Fibroblast of lung (primary cell): ENCODE measurements around the gene TMEM121B. TPM values are rescaled to one million over a fixed set of nuclear protein-coding genes. Genes with fewer than 3 reads are reported as not detected.

Experiments used
- DNase-seq, 2 donors: peaks; one replicate each; pipeline versions ENCODE4 v3.0.0 to v3.0.0-alpha.2; 2010; ENCODE audit warnings: low read depth in 2 of 2
- H2AFZ ChIP-seq: 2 replicates; pipeline ENCODE4 v1.5.1; 2012; ENCODE audit warnings: low read length, control low read depth, inconsistent platforms
- H3K27ac ChIP-seq: 2 replicates; pipeline ENCODE4 v1.5.1; 2011; ENCODE audit warnings: low read length, control low read depth; ENCODE audit not compliant: insufficient read depth
- H3K27me3 ChIP-seq: 2 replicates; pipeline ENCODE4 v1.5.1; 2011; ENCODE audit warnings: mild to moderate bottlenecking, low read length; ENCODE audit not compliant: control insufficient read depth, insufficient read depth
- H3K36me3 ChIP-seq: 2 replicates; pipeline ENCODE4 v1.5.1; 2011; ENCODE audit warnings: low read length; ENCODE audit not compliant: control insufficient read depth, insufficient read depth
- H3K4me1 ChIP-seq: 2 replicates; pipeline ENCODE4 v1.5.1; 2011; ENCODE audit warnings: low read length; ENCODE audit not compliant: control insufficient read depth, insufficient read depth; ENCODE audit errors: extremely low read depth
- H3K4me2 ChIP-seq: 2 replicates; pipeline ENCODE4 v1.5.1; 2011; ENCODE audit warnings: low read length, control low read depth; ENCODE audit not compliant: insufficient read depth; ENCODE audit errors: extremely low read depth
- H3K4me3 ChIP-seq, 4 experiments: fragments of 200-600 bp in 1 of 4; sonication (generic) in 1 of 4; replicated peaks in 1 of 4; 2 replicates each; pipeline ENCODE4 v1.5.1; 2011 to 2016; ENCODE audit warnings: low read length in 4 of 4, low read depth in 3 of 4, mild to moderate bottlenecking in 3 of 4, control low read depth in 2 of 4, inconsistent platforms in 1 of 4, mixed read lengths in 1 of 4; ENCODE audit not compliant: insufficient read depth in 1 of 4; ENCODE audit errors: control extremely low read depth in 1 of 4
- H3K79me2 ChIP-seq: 2 replicates; pipeline ENCODE4 v1.5.1; 2012; ENCODE audit warnings: mild to moderate bottlenecking, low read length, inconsistent platforms; ENCODE audit not compliant: control insufficient read depth, insufficient read depth
- H3K9ac ChIP-seq: 2 replicates; pipeline ENCODE4 v1.5.1; 2011; ENCODE audit warnings: mild to moderate bottlenecking, low read length, control low read depth; ENCODE audit not compliant: insufficient read depth
- H3K9me3 ChIP-seq: 2 replicates; pipeline ENCODE4 v1.5.1; 2012; ENCODE audit warnings: low read depth, low read length; ENCODE audit not compliant: control insufficient read depth, insufficient read depth
- H4K20me1 ChIP-seq: 2 replicates; pipeline ENCODE4 v1.5.1; 2011; ENCODE audit warnings: low read length; ENCODE audit not compliant: control insufficient read depth, insufficient read depth; ENCODE audit errors: extremely low read depth
- CTCF ChIP-seq, 2 donors: IDR thresholded peaks in 1 of 2; conservative IDR thresholded peaks in 1 of 2; 1 replicate in 1 of 2; 2 replicates in 1 of 2; pipeline ENCODE4 v1.5.1; 2011 to 2012; ENCODE audit warnings: low read length in 2 of 2, control low read depth in 1 of 2, inconsistent platforms in 1 of 2, low read depth in 1 of 2, mild to moderate bottlenecking in 1 of 2
- EZH2 ChIP-seq: IDR thresholded peaks from 2 replicates; pipeline ENCODE4 v1.5.1; 2012; ENCODE audit warnings: low read length, control low read depth, mild to moderate bottlenecking; ENCODE audit errors: missing control alignments
- polyA plus RNA-seq, 2 donors: library from polyadenylated mRNA; depleted of rRNA in 1 of 2; stranded (reverse) in 1 of 2; unstranded in 1 of 2; fragments of >200 nt; gene quantifications; 2 replicates each; pipeline ENCODE4 v1.2.1, GENCODE V29; 2011 to 2012; ENCODE audit warnings: missing spikeins in 1 of 2
- total RNA-seq: library from RNA; depleted of rRNA; stranded (reverse); fragments of >200 nt; gene quantifications from 2 replicates; pipeline ENCODE4 v1.2.1, GENCODE V29; 2014

Gene TMEM121B
- total and polyA plus RNA-seq, 2 donors (not counting 1 experiment from before 2014, with no cell fraction given) = under 0.01 to 0.05 TPM

GRCh38 chr22:17118342-17118741, 2.8 kb downstream of the TMEM121B start:
- Histone ChIP-seq H2AFZ (no peak overlapping the region), H3K9ac (no peak overlapping the region), H3K79me2 (no peaks in the 10 kb centered on the region), H3K4me1 (no peaks in the 10 kb centered on the region), H3K27ac (no peak overlapping the region), H3K36me3 (no peaks in the 10 kb centered on the region), H3K4me2 (no peak overlapping the region), H3K9me3 (no peaks in the 10 kb centered on the region), H3K27me3 (peaks cover 23% of the 10 kb centered on the region), H4K20me1 (no peaks in the 10 kb centered on the region), H3K4me3 (no peak overlapping the region)
- no peak for TF ChIP-seq EZH2
- no peak for DNase-seq

GRCh38 chr22:17117890-17118289, 3.3 kb downstream of the TMEM121B start:
- no peaks in the 10 kb centered on the region for H3K4me1 ChIP-seq
- H2AFZ ChIP-seq = no peak overlapping the region
- peaks cover 23% of the 10 kb centered on the region for H3K27me3 ChIP-seq
- no peak overlapping the region for H3K9ac ChIP-seq
- no peaks in the 10 kb centered on the region for H3K36me3 ChIP-seq
- H3K27ac ChIP-seq = no peak overlapping the region
- DNase-seq = no peak
- no peaks in the 10 kb centered on the region for H4K20me1 ChIP-seq
- H3K79me2 ChIP-seq = no peaks in the 10 kb centered on the region
- H3K4me3 ChIP-seq = no peak overlapping the region
- TF ChIP-seq CTCF (conservative IDR thresholded peaks at IDR 0.05 in 1 of 2, IDR thresholded peaks at IDR 0.05 in 1 of 2; ENCODE audit: low read depth in 1 of 2, low read length in 2 of 2) = no peak
- no peak for TF ChIP-seq EZH2
- no peak overlapping the region for H3K4me2 ChIP-seq
- no peaks in the 10 kb centered on the region for H3K9me3 ChIP-seq

GRCh38 chr22:17117400-17117799, 3.8 kb downstream of the TMEM121B start:
- H3K27me3 ChIP-seq = peaks cover 23% of the 10 kb centered on the region
- H3K9ac ChIP-seq = no peak overlapping the region
- no peaks in the 10 kb centered on the region for H3K9me3 ChIP-seq
- TF ChIP-seq CTCF (conservative IDR thresholded peaks at IDR 0.05 in 1 of 2, IDR thresholded peaks at IDR 0.05 in 1 of 2; ENCODE audit: low read depth in 1 of 2, low read length in 2 of 2) (no peak), EZH2 (no peak)
- H3K4me3 ChIP-seq = no peak overlapping the region
- no peak overlapping the region for H3K4me2 ChIP-seq
- H3K79me2 ChIP-seq = no peaks in the 10 kb centered on the region
- DNase-seq = no peak
- no peak overlapping the region for H3K27ac ChIP-seq
- H4K20me1 ChIP-seq = no peaks in the 10 kb centered on the region
- no peak overlapping the region for H2AFZ ChIP-seq
- no peaks in the 10 kb centered on the region for H3K4me1 ChIP-seq
- no peaks in the 10 kb centered on the region for H3K36me3 ChIP-seq
